NT2/D1 (cell line): ENCODE results near the gene BCL2L11.

Experiments
- SUZ12 ChIP-seq: IDR thresholded peaks from 2 replicates; pipeline ENCODE4 v1.6.1; 2011; ENCODE audit not compliant: insufficient read length, insufficient read depth; ENCODE audit errors: extremely low read depth
- ZNF274 ChIP-seq: IDR thresholded peaks from 2 replicates; pipeline ENCODE4 v1.6.1; 2011; ENCODE audit warnings: mild to moderate bottlenecking, low read depth, low read length

DNA sequence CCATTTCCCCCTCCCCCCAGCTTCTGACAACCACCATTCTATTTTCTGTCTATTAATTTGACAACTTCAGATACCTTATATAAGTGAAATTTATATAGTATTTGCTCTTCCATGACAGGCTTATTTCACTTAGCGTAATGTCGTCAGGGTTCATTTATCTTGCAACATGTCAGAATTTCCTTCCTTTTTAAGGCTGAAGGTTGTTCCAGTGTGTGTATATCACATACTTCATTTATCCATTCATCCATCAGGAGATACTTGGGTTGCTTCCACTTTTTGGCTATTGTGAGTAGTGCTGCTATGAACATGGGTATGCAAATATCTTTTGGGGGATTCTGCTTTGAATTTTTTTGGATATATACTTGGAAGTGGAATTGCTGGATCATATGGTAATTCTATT is 7.4 kb downstream of the BCL2L11 start:
- no peak for TF ChIP-seq ZNF274
- no peak for TF ChIP-seq SUZ12
